Ascending aorta (tissue), 2 donors: ENCODE measurements around the gene PRSS23. TPM values are rescaled to one million over a fixed set of nuclear protein-coding genes. Genes with fewer than 3 reads are reported as not detected.

Experiments
- DNase-seq, 2 donors: peaks; one replicate each; pipeline ENCODE4 v3.0.0-alpha.2; 2019; ENCODE audit warnings: low spot score in 2 of 2
- H3K27ac ChIP-seq, 2 donors: fragments of 200-600 bp; sonication (generic); one replicate each; pipeline ENCODE4 v1.5.1; 2016 to 2017; ENCODE audit warnings: mild to moderate bottlenecking in 1 of 2
- H3K27me3 ChIP-seq: fragments of 200-600 bp; sonication (generic); one replicate; pipeline ENCODE4 v1.5.1; 2017
- H3K36me3 ChIP-seq, 2 donors: fragments of 200-600 bp; sonication (generic); one replicate each; pipeline ENCODE4 v1.5.1; 2016
- H3K4me1 ChIP-seq, 2 donors: fragments of 200-600 bp; sonication (generic); one replicate each; pipeline ENCODE4 v1.5.1; 2016 to 2017; ENCODE audit warnings: mild to moderate bottlenecking in 1 of 2
- H3K4me3 ChIP-seq, 2 donors: fragments of 200-600 bp; sonication (generic); one replicate each; pipeline ENCODE4 v1.5.1; 2016 to 2017; ENCODE audit warnings: mild to moderate bottlenecking in 1 of 2
- H3K9me3 ChIP-seq, 2 donors: fragments of 200-600 bp; sonication (generic); one replicate each; pipeline ENCODE4 v1.5.1; 2016
- intact Hi-C: fragments of 100-400 bp; cut with DNase I; formaldehyde crosslinking; loops from one replicate; pipeline ENCODE4 v1.15.1; 2023
- total RNA-seq: library from RNA; depleted of rRNA; stranded (reverse); fragments of >200 nt; gene quantifications from one replicate; pipeline ENCODE4 v1.1.0, GENCODE V29; 2016
- TF ChIP-seq, protein P1 (sequence below), 3 experiments: fragments of 200-600 bp in 2 of 3; fragments of 450-650 bp in 1 of 3; sonication (generic) in 2 of 3; IDR thresholded peaks; one replicate each; pipeline ENCODE4 v1.5.1; 2016 to 2019; ENCODE audit warnings: antibody characterized with exemption in 3 of 3, mild to moderate bottlenecking in 1 of 3, moderate library complexity in 1 of 3

The PRSS23 gene
- total RNA-seq, 1 donor from 2014 or later: 184 TPM

DNA sequence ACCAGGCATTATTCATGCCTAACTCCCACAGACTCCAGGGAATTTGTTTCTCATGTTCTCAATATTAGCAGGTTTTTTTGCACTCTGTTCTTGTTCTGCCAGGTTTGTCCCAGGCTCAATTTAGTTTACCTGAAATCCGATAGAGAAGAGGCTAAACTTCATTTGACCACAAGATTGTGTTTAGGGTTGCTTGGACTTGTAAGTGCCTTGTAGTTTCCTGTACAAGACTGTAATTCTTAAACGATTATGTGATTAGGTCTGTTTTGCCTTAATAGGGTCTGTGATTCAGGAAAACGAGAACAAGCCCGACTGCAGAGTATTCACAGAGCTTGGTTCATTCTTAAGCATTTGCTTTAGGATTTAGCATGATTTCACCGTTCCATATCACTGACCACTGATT lies 1.8 kb downstream of the PRSS23 start:
- DNase-seq: no peak
- TF ChIP-seq, protein P1, sequence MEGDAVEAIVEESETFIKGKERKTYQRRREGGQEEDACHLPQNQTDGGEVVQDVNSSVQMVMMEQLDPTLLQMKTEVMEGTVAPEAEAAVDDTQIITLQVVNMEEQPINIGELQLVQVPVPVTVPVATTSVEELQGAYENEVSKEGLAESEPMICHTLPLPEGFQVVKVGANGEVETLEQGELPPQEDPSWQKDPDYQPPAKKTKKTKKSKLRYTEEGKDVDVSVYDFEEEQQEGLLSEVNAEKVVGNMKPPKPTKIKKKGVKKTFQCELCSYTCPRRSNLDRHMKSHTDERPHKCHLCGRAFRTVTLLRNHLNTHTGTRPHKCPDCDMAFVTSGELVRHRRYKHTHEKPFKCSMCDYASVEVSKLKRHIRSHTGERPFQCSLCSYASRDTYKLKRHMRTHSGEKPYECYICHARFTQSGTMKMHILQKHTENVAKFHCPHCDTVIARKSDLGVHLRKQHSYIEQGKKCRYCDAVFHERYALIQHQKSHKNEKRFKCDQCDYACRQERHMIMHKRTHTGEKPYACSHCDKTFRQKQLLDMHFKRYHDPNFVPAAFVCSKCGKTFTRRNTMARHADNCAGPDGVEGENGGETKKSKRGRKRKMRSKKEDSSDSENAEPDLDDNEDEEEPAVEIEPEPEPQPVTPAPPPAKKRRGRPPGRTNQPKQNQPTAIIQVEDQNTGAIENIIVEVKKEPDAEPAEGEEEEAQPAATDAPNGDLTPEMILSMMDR (IDR thresholded peaks at IDR 0.05): no peak
- H3K36me3 ChIP-seq: no peaks in the 10 kb centered on the region
- peak overlapping the region; percentile 67 to 76 for H3K27ac ChIP-seq
- H3K4me1 ChIP-seq: peaks cover 0 to 16% of the 10 kb centered on the region in 2 donors
- H3K4me3 ChIP-seq: peak overlapping the region; percentile 67 to 78
- no peaks in the 10 kb centered on the region for H3K27me3 ChIP-seq
- H3K9me3 ChIP-seq: no peaks in the 10 kb centered on the region
- intact Hi-C loops: loop anchor here (5.0 to 10.0 kb wide), 4 partner anchors 170 to 737 kb away; partner anchors contain the start of gene PICALM

DNA sequence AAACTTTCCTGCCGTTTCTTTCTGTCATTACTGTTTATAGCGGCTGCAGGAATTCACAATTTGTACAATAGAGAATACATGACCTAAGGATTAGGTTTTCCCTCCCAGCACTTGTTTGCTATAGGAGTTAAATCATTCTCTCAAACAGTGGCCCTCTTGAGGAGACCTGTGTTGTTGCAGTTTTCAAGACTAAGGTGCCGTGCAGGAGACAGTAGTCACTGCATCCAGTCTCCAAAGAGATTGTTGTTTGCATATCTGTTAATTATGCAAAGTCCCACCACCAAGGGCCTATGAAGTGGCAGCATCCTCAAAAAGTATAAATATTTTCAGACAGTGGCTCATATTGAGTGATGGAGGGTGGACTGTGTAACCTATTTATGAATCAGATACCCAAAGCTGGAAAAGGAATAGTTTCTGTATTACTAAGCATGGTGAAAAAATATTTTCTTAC lies 2.3 kb downstream of the PRSS23 start:
- Histone ChIP-seq H3K27ac (peak overlapping the region; percentile 67 to 76), H3K9me3 (no peaks in the 10 kb centered on the region), H3K4me3 (peak overlapping the region in 1 of 2 donors; percentile 67), H3K36me3 (peaks cover 0 to 1% of the 10 kb centered on the region in 2 donors), H3K27me3 (no peaks in the 10 kb centered on the region), H3K4me1 (peaks cover 0 to 16% of the 10 kb centered on the region in 2 donors)
- DNase-seq: no peak
- TF ChIP-seq, protein P1 (IDR thresholded peaks at IDR 0.05): peak in 2 of 3 experiments; percentile 33 to 57
- intact Hi-C loops: loop anchor here (5.0 to 10.0 kb wide), 4 partner anchors 170 to 738 kb away; partner anchors contain the start of gene PICALM

DNA sequence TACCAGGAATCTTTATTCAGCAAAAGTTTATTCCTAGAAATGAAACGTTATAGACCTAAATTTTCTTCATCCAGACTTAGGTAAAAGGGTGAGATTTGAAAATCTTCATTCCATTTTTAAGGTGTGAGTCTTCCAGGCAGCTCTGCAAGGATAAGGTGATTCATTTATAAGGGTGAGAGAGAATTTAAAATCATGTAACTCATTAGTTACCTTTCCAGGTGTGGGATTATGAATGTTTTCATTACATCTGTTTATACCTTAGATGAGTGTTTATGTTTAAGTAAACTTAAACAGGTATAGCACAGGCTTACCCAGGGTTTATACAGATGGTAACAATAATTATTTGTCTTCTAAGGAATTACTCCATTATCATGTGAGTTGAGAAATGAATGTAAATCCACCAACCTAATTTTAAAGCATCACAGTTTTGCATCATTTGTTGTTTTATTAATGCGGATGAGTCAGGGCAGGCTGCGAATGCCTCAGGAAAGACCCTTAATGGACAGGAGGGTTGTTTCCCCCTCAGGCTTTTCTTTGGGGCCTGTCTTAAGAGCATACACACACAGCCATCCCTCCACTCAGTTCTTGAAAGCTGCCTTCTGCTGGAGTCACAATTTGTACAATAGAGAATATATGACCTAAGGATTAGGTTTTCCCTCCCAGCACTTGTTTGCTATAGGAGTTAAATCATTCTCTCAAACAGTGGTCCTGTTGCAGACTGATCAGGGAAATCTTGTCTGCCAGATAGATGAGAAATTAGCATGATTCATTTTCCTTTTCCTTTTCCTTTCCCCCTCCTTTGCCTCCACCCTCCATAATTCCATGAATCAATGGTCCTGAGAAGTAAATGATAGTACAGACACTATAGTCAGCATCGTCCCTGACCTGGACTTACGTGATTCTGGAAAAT lies 3.0 kb downstream of the PRSS23 start:
- no peak for DNase-seq
- no peaks in the 10 kb centered on the region for H3K27me3 ChIP-seq
- peak overlapping the region in 1 of 2 donors; percentile 67 for H3K4me3 ChIP-seq
- H3K36me3 ChIP-seq: peaks cover under 1 to 8% of the 10 kb centered on the region in 2 donors
- H3K9me3 ChIP-seq: no peaks in the 10 kb centered on the region
- H3K27ac ChIP-seq: peak overlapping the region in 1 of 2 donors; percentile 63
- TF ChIP-seq, protein P1 (IDR thresholded peaks at IDR 0.05): no peak
- intact Hi-C loops: loop anchor here (5.0 to 10.0 kb wide), 4 partner anchors 171 to 739 kb away; partner anchors contain the start of gene PICALM
- peaks cover 0 to 16% of the 10 kb centered on the region in 2 donors for H3K4me1 ChIP-seq

DNA sequence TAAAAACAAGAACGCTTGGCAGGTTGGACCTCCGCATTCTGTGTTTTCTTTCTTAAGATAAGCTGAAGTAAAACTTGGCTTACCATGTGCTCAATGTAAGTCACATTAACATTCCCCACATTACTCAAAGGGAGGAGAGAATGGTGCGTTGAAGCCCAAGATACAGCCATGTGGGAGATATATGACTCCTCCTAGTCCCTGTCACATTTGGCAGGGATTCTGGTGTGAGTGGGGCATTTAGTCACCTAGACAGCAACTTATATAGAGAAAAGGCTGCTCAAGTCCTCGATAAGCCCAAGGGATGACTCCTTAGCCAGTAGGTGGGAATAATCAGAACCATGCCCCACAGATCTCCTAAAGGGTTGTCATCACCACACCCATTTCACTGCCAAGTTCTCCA lies 4.6 kb downstream of the PRSS23 start:
- no peaks in the 10 kb centered on the region for H3K9me3 ChIP-seq
- H3K27me3 ChIP-seq: no peaks in the 10 kb centered on the region
- H3K36me3 ChIP-seq: peaks cover 5 to 10% of the 10 kb centered on the region in 2 donors
- H3K27ac ChIP-seq: peak overlapping the region; percentile 42 to 63
- intact Hi-C loops: loop anchor here (5.0 to 10.0 kb wide), 4 partner anchors 173 to 740 kb away; partner anchors contain the start of gene PICALM
- DNase-seq: no peak
- H3K4me1 ChIP-seq: peaks cover 0 to 19% of the 10 kb centered on the region in 2 donors
- H3K4me3 ChIP-seq: no peak overlapping the region
- TF ChIP-seq, protein P1 (IDR thresholded peaks at IDR 0.05): no peak

DNA sequence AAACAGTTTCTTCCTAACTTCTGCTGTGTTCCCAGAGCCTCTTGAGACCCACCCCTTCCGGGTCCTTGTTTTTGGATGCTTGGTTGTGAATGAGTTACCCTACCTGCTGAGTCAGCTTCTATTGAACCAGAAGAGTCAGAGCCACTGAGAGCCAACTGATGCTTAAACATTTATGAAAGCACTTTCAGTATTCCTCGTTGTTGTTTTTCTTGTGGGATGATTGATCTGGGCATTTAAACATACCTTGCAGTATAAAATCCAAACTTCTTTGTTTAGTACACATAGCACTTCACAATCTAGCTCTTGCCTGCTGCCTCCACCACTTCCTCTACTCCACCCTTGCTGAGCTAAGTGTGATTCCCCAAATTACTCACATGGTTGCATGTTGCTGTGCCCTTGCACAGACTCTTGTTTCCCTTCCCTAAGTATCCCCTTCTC lies 5.5 kb downstream of the PRSS23 start:
- no peaks in the 10 kb centered on the region for H3K27me3 ChIP-seq
- peak overlapping the region; percentile 42 to 63 for H3K27ac ChIP-seq
- H3K4me1 ChIP-seq: peaks cover 0 to 19% of the 10 kb centered on the region in 2 donors
- DNase-seq: peak in 1 of 2 donors; percentile 62
- TF ChIP-seq, protein P1 (IDR thresholded peaks at IDR 0.05): no peak
- H3K9me3 ChIP-seq: no peaks in the 10 kb centered on the region
- intact Hi-C loops: loop anchor here (10.0 kb wide), 1 partner anchor 741 kb away; the partner anchor contains the start of gene PICALM
- no peak overlapping the region for H3K4me3 ChIP-seq
- peaks cover 5 to 10% of the 10 kb centered on the region in 2 donors for H3K36me3 ChIP-seq
